HFF-Myc (cell line): ENCODE measurements around the gene ZNF396.

Source experiments
- DNase-seq: peaks from one replicate; pipeline ENCODE4 v3.0.0-alpha.2; 2011; ENCODE audit warnings: low read depth; ENCODE audit errors: extremely low read depth
- H3K4me3 ChIP-seq: replicated peaks from 2 replicates; pipeline ENCODE4 v1.5.1; 2011; ENCODE audit warnings: low read depth, mild to moderate bottlenecking, control low read depth, low read length
- TF ChIP-seq, protein P1 (sequence below): IDR thresholded peaks from 2 replicates; pipeline ENCODE4 v1.5.1; 2012; ENCODE audit warnings: mild to moderate bottlenecking, low read depth, low read length, control low read depth; ENCODE audit errors: missing control alignments

Gene ZNF396

DNA sequence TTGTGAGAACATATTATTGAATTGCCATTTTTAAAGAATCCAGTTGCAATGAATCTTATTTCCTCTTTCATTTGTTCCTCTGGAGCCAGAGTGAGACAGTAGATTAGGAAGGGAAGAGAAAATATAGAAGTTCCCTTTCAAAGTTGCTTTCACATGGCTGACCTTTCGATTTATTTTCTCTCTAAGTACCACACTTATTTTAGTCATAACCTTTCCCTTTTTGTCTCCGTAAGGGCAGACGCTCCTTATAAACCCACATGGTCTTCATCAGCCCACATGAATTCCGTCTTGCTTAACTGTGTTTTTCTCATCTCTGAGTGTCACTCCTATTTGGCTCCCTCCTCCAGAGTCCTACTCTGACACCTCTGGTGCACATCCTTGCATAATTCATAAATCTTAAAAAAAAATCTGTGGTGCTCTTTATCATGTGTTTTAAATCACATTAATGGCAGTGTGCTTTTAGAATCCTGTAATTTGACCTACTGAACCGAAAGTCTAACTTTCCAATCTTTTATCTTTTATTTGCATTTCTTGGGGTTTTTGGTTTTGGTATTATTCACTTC, 38.5 kb upstream of the ZNF396 start:
- no peak for DNase-seq
- H3K4me3 ChIP-seq: no peak overlapping the region

DNA sequence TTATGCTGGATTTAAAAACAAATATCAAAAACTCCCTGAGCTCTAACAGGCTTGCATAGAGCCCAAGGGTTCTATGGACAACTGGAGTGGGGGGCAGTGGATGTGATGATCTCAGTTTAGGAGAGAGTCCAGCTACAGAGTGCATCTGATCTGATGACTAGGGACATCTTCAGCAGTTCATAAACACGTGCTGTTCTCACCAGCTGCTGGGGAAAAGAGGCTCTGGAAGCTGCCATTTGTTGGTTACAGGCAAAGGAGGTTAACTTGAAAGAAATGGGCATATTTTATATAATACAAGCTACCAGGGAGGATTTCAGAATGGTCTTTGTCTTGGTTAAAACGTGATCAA, 36.0 kb upstream of the ZNF396 start:
- H3K4me3 ChIP-seq: no peak overlapping the region
- TF ChIP-seq, protein P1, sequence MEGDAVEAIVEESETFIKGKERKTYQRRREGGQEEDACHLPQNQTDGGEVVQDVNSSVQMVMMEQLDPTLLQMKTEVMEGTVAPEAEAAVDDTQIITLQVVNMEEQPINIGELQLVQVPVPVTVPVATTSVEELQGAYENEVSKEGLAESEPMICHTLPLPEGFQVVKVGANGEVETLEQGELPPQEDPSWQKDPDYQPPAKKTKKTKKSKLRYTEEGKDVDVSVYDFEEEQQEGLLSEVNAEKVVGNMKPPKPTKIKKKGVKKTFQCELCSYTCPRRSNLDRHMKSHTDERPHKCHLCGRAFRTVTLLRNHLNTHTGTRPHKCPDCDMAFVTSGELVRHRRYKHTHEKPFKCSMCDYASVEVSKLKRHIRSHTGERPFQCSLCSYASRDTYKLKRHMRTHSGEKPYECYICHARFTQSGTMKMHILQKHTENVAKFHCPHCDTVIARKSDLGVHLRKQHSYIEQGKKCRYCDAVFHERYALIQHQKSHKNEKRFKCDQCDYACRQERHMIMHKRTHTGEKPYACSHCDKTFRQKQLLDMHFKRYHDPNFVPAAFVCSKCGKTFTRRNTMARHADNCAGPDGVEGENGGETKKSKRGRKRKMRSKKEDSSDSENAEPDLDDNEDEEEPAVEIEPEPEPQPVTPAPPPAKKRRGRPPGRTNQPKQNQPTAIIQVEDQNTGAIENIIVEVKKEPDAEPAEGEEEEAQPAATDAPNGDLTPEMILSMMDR: no peak
- DNase-seq: no peak

More for the DNA sequence above, 38.5 kb upstream of the ZNF396 start:
- TF ChIP-seq, protein P1: no peak

DNA sequence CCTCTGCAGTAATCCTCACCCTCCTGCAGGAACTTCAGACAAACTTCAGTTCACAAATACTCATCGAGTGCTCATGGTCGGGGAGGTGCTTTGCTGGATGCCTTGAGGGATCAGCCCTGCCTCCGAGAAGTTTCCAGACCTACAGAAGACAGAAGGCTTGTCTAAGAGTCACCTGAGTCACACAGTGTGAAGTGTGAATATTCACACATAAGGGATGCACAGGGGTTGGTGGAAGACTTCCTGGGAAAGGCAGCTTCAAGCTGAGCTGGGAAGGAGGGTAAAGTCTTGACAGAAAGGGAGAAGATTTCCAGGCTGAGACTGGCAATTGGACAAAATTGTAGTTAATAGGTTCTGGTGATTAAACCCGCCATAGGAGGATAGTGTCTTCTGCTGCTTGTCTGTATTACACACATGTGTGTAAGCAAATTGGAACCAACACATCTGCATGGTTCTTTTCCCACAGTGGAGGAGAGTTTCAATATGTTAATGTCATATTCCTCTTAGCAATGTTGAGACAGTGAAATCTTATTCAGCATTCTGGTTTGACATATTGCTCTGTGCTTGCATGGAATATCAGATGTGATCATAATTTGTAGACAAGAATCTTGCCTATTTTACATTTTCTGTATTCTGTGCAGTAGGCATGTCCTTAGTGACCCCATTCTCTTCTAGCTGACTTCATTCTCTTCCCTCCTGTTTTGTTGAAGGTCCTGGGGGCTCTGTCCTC, 34.7 kb upstream of the ZNF396 start:
- H3K4me3 ChIP-seq: no peak overlapping the region
- no peak for DNase-seq
- TF ChIP-seq, protein P1: no peak

DNA sequence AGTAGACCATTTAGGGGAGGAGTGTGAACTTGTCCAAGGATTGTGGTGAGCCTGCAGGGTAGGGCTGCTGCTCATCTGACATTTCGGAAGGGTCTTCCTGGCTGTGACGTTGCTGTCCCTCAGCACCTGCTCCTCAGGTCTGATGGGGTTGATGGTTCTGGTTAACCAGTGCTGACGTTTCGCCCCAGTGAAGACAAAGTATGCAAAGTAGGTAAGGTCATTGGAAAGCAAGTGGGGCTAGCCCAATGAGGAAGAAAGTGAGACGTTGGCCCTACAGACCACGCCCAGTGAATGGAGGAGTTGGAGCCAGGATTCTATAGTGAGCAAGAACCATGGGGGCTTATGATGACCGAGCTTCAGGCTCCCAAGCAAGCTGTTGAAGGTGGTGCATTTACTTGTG, 33.4 kb upstream of the ZNF396 start:
- H3K4me3 ChIP-seq: no peak overlapping the region
- no peak for DNase-seq
- TF ChIP-seq, protein P1: no peak

DNA sequence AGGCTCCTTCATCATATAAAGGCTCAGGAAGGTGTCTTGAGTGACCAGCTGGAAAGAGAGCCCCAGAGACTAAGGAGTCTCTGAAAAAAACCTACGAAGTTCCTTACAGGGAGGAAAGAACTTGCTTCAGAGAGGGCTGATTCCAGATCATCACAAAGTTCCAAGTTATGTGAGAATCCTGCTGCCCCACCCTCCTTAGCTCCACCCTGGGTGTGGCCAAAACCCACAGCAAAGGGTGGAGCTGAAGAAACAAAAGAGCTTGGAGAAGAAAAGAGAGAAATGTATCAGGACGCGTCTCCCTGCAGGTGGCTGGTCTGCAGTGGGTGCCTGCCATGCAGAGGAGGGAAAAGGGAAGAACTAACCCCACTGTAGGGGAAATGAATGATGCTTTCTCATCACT, 32.8 kb upstream of the ZNF396 start:
- TF ChIP-seq, protein P1: no peak
- no peak overlapping the region for H3K4me3 ChIP-seq
- DNase-seq: no peak

DNA sequence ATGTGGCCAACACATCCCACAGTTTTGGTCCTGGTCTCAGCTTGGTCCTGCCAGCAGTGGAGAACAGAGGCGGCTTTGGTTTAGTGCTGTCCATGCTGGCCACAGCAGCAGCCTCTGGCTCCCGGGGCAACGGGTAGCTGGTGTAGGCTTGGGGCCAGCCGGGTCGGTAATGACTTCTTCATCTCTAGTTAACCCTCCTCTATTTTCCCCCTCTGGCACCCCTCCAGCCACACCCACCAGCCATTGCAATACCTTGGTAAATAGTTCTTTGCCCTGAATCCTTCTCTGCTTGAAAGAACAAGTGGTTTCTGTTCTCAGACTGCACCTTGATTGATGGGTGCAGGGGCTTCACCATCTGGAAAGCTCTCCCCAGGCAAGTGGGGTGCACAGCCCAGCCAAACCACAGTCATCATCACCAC, 31.7 kb upstream of the ZNF396 start:
- TF ChIP-seq, protein P1: no peak
- no peak for DNase-seq
- no peak overlapping the region for H3K4me3 ChIP-seq
